Measurements from ENCODE around the gene OR51B2. TPM values are rescaled to one million over a fixed set of nuclear protein-coding genes. Genes with fewer than 3 reads are reported as not detected.

The OR51B2 gene
- total RNA-seq, 1 donor from 2014 or later, result not detected

GRCh38 chr11:5283882-5284281, 40.2 kb downstream of the OR51B2 start:
- intact Hi-C loops (cut with DNase I), result no loop called here
- DNase-seq (ENCODE audit: extremely low spot score in 2 of 2), result no peak
- no peak overlapping the region for H3K27ac ChIP-seq
- H3K9me3 ChIP-seq, result no peaks in the 10 kb centered on the region
- H3K27me3 ChIP-seq, result no peaks in the 10 kb centered on the region
- TF ChIP-seq, protein P1, sequence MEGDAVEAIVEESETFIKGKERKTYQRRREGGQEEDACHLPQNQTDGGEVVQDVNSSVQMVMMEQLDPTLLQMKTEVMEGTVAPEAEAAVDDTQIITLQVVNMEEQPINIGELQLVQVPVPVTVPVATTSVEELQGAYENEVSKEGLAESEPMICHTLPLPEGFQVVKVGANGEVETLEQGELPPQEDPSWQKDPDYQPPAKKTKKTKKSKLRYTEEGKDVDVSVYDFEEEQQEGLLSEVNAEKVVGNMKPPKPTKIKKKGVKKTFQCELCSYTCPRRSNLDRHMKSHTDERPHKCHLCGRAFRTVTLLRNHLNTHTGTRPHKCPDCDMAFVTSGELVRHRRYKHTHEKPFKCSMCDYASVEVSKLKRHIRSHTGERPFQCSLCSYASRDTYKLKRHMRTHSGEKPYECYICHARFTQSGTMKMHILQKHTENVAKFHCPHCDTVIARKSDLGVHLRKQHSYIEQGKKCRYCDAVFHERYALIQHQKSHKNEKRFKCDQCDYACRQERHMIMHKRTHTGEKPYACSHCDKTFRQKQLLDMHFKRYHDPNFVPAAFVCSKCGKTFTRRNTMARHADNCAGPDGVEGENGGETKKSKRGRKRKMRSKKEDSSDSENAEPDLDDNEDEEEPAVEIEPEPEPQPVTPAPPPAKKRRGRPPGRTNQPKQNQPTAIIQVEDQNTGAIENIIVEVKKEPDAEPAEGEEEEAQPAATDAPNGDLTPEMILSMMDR (IDR thresholded peaks at IDR 0.05), result no peak
- TF ChIP-seq POLR2AphosphoS5 (IDR thresholded peaks at IDR 0.05; ENCODE audit: insufficient read depth in 1 of 2, low read depth in 1 of 2), result no peak
- TF ChIP-seq POLR2A (IDR thresholded peaks at IDR 0.05), result no peak
- no peaks in the 10 kb centered on the region for H3K36me3 ChIP-seq
- H3K4me3 ChIP-seq, result no peak overlapping the region
- no peaks in the 10 kb centered on the region for H3K4me1 ChIP-seq

DNA sequence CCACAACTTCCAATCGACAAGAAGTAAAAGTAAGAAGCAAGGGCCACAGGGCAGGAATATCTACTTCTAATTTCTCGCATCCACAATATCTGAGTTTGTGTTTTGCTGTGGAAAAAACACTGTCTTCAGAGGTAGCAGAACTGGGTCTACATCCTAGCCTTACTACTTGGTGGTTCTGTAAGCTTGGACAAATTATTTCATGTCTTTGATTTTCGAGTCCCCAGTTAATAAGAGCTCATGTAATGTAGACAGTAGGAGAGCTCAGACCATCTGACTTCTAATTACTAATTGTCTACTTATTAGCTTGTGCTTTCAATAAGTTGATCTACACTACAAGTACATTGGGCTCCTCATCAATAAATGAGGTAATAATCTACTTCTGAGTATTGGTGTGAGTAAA, 41.0 kb downstream of the OR51B2 start:
- no peak for DNase-seq (ENCODE audit: extremely low spot score in 2 of 2)
- intact Hi-C loops (cut with DNase I), result no loop called here
- H3K4me1 ChIP-seq, result no peaks in the 10 kb centered on the region
- H3K27ac ChIP-seq, result no peak overlapping the region
- H3K4me3 ChIP-seq, result no peak overlapping the region
- no peaks in the 10 kb centered on the region for H3K9me3 ChIP-seq
- no peaks in the 10 kb centered on the region for H3K27me3 ChIP-seq
- no peaks in the 10 kb centered on the region for H3K36me3 ChIP-seq
- TF ChIP-seq, protein P1 (IDR thresholded peaks at IDR 0.05), result no peak
- TF ChIP-seq POLR2AphosphoS5 (IDR thresholded peaks at IDR 0.05; ENCODE audit: insufficient read depth in 1 of 2, low read depth in 1 of 2) (no peak), POLR2A (IDR thresholded peaks at IDR 0.05) (no peak)

DNA sequence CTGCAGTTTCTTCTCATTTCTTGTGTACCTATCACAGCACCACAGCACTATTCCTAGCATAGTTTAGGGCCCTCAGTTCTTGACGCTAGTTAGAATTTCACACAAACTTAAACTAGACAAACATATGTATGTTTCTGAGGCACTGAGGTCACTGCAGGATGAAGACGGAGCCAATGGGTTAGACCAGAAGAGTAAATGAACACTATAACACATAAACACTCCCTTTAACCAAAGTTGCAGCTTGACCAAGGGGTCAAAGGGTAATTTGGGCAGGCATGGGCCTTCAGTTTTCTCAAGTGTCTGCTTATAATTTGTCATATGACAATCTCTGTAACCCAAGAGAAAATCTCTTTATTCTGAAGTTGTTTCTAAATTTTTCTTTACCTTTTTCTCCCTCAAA, 41.5 kb downstream of the OR51B2 start:
- Histone ChIP-seq H3K27ac (no peak overlapping the region), H3K9me3 (no peaks in the 10 kb centered on the region), H3K36me3 (no peaks in the 10 kb centered on the region), H3K27me3 (no peaks in the 10 kb centered on the region), H3K4me1 (no peaks in the 10 kb centered on the region), H3K4me3 (no peak overlapping the region)
- intact Hi-C loops (cut with DNase I), result no loop called here
- no peak for DNase-seq (ENCODE audit: extremely low spot score in 2 of 2)
- TF ChIP-seq, protein P1 (IDR thresholded peaks at IDR 0.05), result no peak
- TF ChIP-seq POLR2A (IDR thresholded peaks at IDR 0.05), result no peak
- TF ChIP-seq POLR2AphosphoS5 (IDR thresholded peaks at IDR 0.05; ENCODE audit: insufficient read depth in 1 of 2, low read depth in 1 of 2), result no peak

GRCh38 chr11:5281596-5281995, 42.5 kb downstream of the OR51B2 start:
- DNase-seq (ENCODE audit: extremely low spot score in 2 of 2), result no peak
- H3K4me3 ChIP-seq, result no peak overlapping the region
- no peaks in the 10 kb centered on the region for H3K36me3 ChIP-seq
- no peaks in the 10 kb centered on the region for H3K9me3 ChIP-seq
- TF ChIP-seq POLR2A (IDR thresholded peaks at IDR 0.05) (no peak), POLR2AphosphoS5 (IDR thresholded peaks at IDR 0.05; ENCODE audit: insufficient read depth in 1 of 2, low read depth in 1 of 2) (no peak)
- TF ChIP-seq, protein P1 (IDR thresholded peaks at IDR 0.05), result no peak
- intact Hi-C loops (cut with DNase I), result no loop called here
- H3K4me1 ChIP-seq, result no peaks in the 10 kb centered on the region
- H3K27me3 ChIP-seq, result no peaks in the 10 kb centered on the region
- H3K27ac ChIP-seq, result no peak overlapping the region

- intact Hi-C loops (cut with DNase I), result no loop called here
- Histone ChIP-seq H3K27ac (no peak overlapping the region), H3K4me1 (no peaks in the 10 kb centered on the region), H3K36me3 (no peaks in the 10 kb centered on the region), H3K9me3 (no peaks in the 10 kb centered on the region), H3K27me3 (no peaks in the 10 kb centered on the region), H3K4me3 (no peak overlapping the region)
- DNase-seq (ENCODE audit: extremely low spot score in 2 of 2), result no peak
- TF ChIP-seq POLR2A (IDR thresholded peaks at IDR 0.05) (no peak), POLR2AphosphoS5 (IDR thresholded peaks at IDR 0.05; ENCODE audit: insufficient read depth in 1 of 2, low read depth in 1 of 2) (no peak)
- TF ChIP-seq, protein P1 (IDR thresholded peaks at IDR 0.05), result no peak
Observed at GRCh38 chr11:5280582-5281102, 43.5 kb downstream of the OR51B2 start.
